GM18867 (cell line): Measurements from ENCODE around the gene YTHDF1.
"Not testable (repeated sequence)": the region's sequence is repeated elsewhere in the genome, so short reads cannot be mapped to it uniquely, and the experiment has no call there.

ENCODE experiments used
- ATAC-seq: cut with Tn5 transposase; IDR thresholded peaks from one replicate; pipeline ENCODE4 v1.9.1; 2021; ENCODE audit warnings: mild to moderate bottlenecking, moderate library complexity; ENCODE audit not compliant: unreplicated experiment

YTHDF1 gene

GRCh38 chr20:63159826-63160640 is 55.9 kb downstream of the YTHDF1 start:
- ATAC-seq, result no peak

- not testable (repeated sequence) for ATAC-seq
Observed at GRCh38 chr20:63159251-63159650, 56.7 kb downstream of the YTHDF1 start.

- ATAC-seq, result no peak
Observed at GRCh38 chr20:63158845-63159244, 57.1 kb downstream of the YTHDF1 start.

GRCh38 chr20:63158352-63158751 is 57.6 kb downstream of the YTHDF1 start:
- ATAC-seq, result no peak

GRCh38 chr20:63157431-63157830 is 58.5 kb downstream of the YTHDF1 start:
- not testable (repeated sequence) for ATAC-seq

GRCh38 chr20:63156221-63156671 is 59.7 kb downstream of the YTHDF1 start:
- ATAC-seq, result no peak

GRCh38 chr20:63155266-63156165 is 60.4 kb downstream of the YTHDF1 start:
- no peak for ATAC-seq

GRCh38 chr20:63154395-63154794 is 61.5 kb downstream of the YTHDF1 start:
- ATAC-seq, result no peak

GRCh38 chr20:63153254-63154221 is 62.4 kb downstream of the YTHDF1 start:
- ATAC-seq, result no peak

GRCh38 chr20:63152322-63153253 is 63.3 kb downstream of the YTHDF1 start:
- no peak for ATAC-seq

- ATAC-seq, result no peak
Observed at GRCh38 chr20:63151554-63152321, 64.2 kb downstream of the YTHDF1 start.

- no peak for ATAC-seq
Observed at GRCh38 chr20:63150911-63151531, 64.9 kb downstream of the YTHDF1 start.

GRCh38 chr20:63150391-63150898 is 65.5 kb downstream of the YTHDF1 start:
- no peak for ATAC-seq

- ATAC-seq, result no peak
Observed at GRCh38 chr20:63149531-63150192, 66.3 kb downstream of the YTHDF1 start.

GRCh38 chr20:63148696-63149095 is 67.2 kb downstream of the YTHDF1 start:
- no peak for ATAC-seq

- ATAC-seq, result no peak
Observed at GRCh38 chr20:63147532-63147931, 68.4 kb downstream of the YTHDF1 start.
